ENCODE data around the gene NACC2.

DNA sequence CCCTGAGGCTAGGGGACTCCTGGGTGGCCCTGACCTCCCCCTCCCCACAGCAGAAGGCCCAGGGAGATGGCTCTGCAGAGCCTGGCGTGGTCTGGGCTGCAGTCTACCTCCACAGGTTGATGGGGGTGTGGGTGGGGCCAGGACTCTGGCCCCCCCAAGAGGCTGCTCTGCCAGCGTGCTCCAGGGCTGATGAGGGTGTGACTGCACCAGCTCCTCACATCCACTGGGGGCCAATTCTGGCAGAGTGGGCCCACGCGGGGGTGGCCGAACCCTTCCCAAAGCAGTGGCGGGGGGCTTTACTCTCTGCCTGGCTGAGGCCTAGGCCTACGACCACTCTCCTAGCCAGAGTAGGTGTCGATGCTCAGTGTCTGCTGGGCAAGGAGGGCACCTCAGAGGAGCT, 105.9 kb downstream of the NACC2 start:
- no peak for TF ChIP-seq CTCF (optimal IDR thresholded peaks at IDR 0.05 in 1 of 3, IDR thresholded peaks at IDR 0.05 in 1 of 3, conservative IDR thresholded peaks at IDR 0.05 in 1 of 3; ENCODE audit: extremely low read depth in 1 of 3, insufficient read depth in 2 of 3, low read length in 3 of 3)
- TF ChIP-seq EZH2 (IDR thresholded peaks at IDR 0.05; ENCODE audit: low read length): no peak
